HepG2 (cell line): Measurements from ENCODE around the gene SHLD1. TPM values are rescaled to one million over a fixed set of nuclear protein-coding genes. Genes with fewer than 3 reads are reported as not detected.

ENCODE experiments used
- CHD2 ChIP-seq: IDR thresholded peaks from 2 replicates; pipeline ENCODE4 v1.6.1; 2011; ENCODE audit warnings: low read depth, low read length, improper control_type of control experiment
- ETV5 ChIP-seq: IDR thresholded peaks from 2 replicates; pipeline ENCODE4 v1.6.1; 2018; ENCODE audit warnings: missing biosample characterization, missing genetic modification reagents, inconsistent platforms, borderline replicate concordance
- FOXP1 ChIP-seq, 2 experiments: fragments of 450-650 bp in 1 of 2; IDR thresholded peaks; 2 replicates each; pipeline ENCODE4 v1.6.1; 2017 to 2018; ENCODE audit warnings: antibody characterized with exemption in 1 of 2
- HDAC6 ChIP-seq: fragments of 200-600 bp; sonication (generic); IDR thresholded peaks from 2 replicates; pipeline ENCODE4 v1.7.0; 2017; ENCODE audit warnings: mild to moderate bottlenecking, antibody characterized with exemption, low read length, low read depth
- HOXA3 ChIP-seq: sonication (generic); formaldehyde crosslinking; IDR thresholded peaks from 2 replicates; pipeline ENCODE4 v1.5.0; 2020; ENCODE audit warnings: missing genetic modification reagents
- MTF2 ChIP-seq: sonication (generic); formaldehyde crosslinking; IDR thresholded peaks from 2 replicates; pipeline ENCODE4 v1.5.0; 2020; ENCODE audit warnings: missing genetic modification reagents, borderline replicate concordance
- MXD4 ChIP-seq: IDR thresholded peaks from 2 replicates; pipeline ENCODE4 v1.6.1; 2016; ENCODE audit warnings: mild to moderate bottlenecking, missing biosample characterization, missing genetic modification reagents
- NBN ChIP-seq: fragments of 450-650 bp; conservative IDR thresholded peaks from 2 replicates; pipeline ENCODE4 v1.6.1; 2017
- NFIC ChIP-seq: IDR thresholded peaks from 2 replicates; pipeline ENCODE4 v1.6.1; 2012; ENCODE audit warnings: mild to moderate bottlenecking, low read length, inconsistent platforms
- PTBP1 ChIP-seq: fragments of 200-400 bp; formaldehyde crosslinking; IDR thresholded peaks from 2 replicates; pipeline ENCODE4 v1.6.1; 2018; ENCODE audit warnings: low read length, low read depth; ENCODE audit not compliant: poor library complexity, severe bottlenecking
- RARG ChIP-seq: sonication (generic); formaldehyde crosslinking; IDR thresholded peaks from 2 replicates; pipeline ENCODE4 v1.4.0; 2020; ENCODE audit warnings: low read depth, mild to moderate bottlenecking, missing genetic modification reagents
- TOPORS ChIP-seq: sonication (generic); formaldehyde crosslinking; IDR thresholded peaks from 2 replicates; pipeline ENCODE4 v1.8.0; 2023; ENCODE audit warnings: mild to moderate bottlenecking, missing genetic modification reagents
- WIZ ChIP-seq: sonication (generic); formaldehyde crosslinking; IDR thresholded peaks from 2 replicates; pipeline ENCODE4 v1.5.1; 2020; ENCODE audit warnings: mild to moderate bottlenecking, missing genetic modification reagents
- ZNF44 ChIP-seq: sonication (generic); formaldehyde crosslinking; IDR thresholded peaks from 2 replicates; pipeline ENCODE4 v1.5.1; 2020; ENCODE audit warnings: mild to moderate bottlenecking, missing genetic modification reagents
- ZSCAN22 ChIP-seq: sonication (generic); formaldehyde crosslinking; IDR thresholded peaks from 2 replicates; pipeline ENCODE4 v1.4.0; 2020; ENCODE audit warnings: mild to moderate bottlenecking, missing genetic modification reagents
- ZSCAN30 ChIP-seq: sonication (generic); formaldehyde crosslinking; IDR thresholded peaks from 2 replicates; pipeline ENCODE4 v1.5.0; 2020; ENCODE audit warnings: mild to moderate bottlenecking, missing genetic modification reagents
- ZSCAN31 ChIP-seq: sonication (generic); formaldehyde crosslinking; IDR thresholded peaks from 2 replicates; pipeline ENCODE4 v1.5.0; 2020; ENCODE audit warnings: low read depth, mild to moderate bottlenecking, missing genetic modification reagents
- polyA plus RNA-seq, 8 experiments: library from polyadenylated mRNA; depleted of rRNA in 3 of 8; stranded (reverse) in 7 of 8; unstranded in 1 of 8; fragments of >200 nt; fragmentation: Illumina TruSeq in 4 of 8; extraction: Trizol in 4 of 8; gene quantifications; 2 replicates each; pipeline versions ENCODE4 v1.2.1 to v1.2.3, GENCODE V29; 2011 to 2016; ENCODE audit warnings: low read depth in 4 of 8, missing spikeins in 1 of 8, mixed read lengths in 1 of 8; ENCODE audit not compliant: insufficient read depth in 1 of 8
- total RNA-seq, 5 experiments: library from RNA; depleted of rRNA; stranded (reverse); fragments of >200 nt; fragmentation: Illumina TruSeq; extraction: Trizol; gene quantifications; 2 replicates each; pipeline ENCODE4 v1.2.3, GENCODE V29; 2016; ENCODE audit warnings: low read depth in 1 of 5
- TF ChIP-seq, protein P1 (sequence below): sonication (generic); formaldehyde crosslinking; IDR thresholded peaks from 2 replicates; pipeline ENCODE4 v1.5.0; 2020; ENCODE audit warnings: mild to moderate bottlenecking, missing genetic modification reagents
- TF ChIP-seq, protein P2 (sequence below): sonication (generic); formaldehyde crosslinking; IDR thresholded peaks from 2 replicates; pipeline ENCODE4 v1.4.0; 2020; ENCODE audit warnings: missing genetic modification reagents
- TF ChIP-seq, protein P3 (sequence below): sonication (generic); formaldehyde crosslinking; IDR thresholded peaks from 2 replicates; pipeline ENCODE4 v1.4.0; 2020; ENCODE audit warnings: missing genetic modification reagents, mild to moderate bottlenecking, borderline replicate concordance
- TF ChIP-seq, protein P4 (sequence below): sonication (generic); formaldehyde crosslinking; IDR thresholded peaks from 2 replicates; pipeline ENCODE4 v1.4.0; 2020; ENCODE audit warnings: missing genetic modification reagents

SHLD1 gene
- total and polyA plus RNA-seq, 2 of the 13 experiments (the other 11 are each of a cell fraction or from before 2014, with no cell fraction given): 8.9 to 10.0 TPM

GRCh38 chr20:5779071-5779900, 29.1 kb downstream of the SHLD1 start (continued):
- TF ChIP-seq TOPORS (CRISPR knock-in tag) (no peak), CHD2 (no peak), ZSCAN31 (CRISPR knock-in tag) (no peak), NFIC (peak; percentile 67), ZNF44 (CRISPR knock-in tag) (0 out of 2 replicates have a peak, but pooled peaks have one; percentile 72), NBN (no peak), RARG (CRISPR knock-in tag) (no peak), ZSCAN30 (CRISPR knock-in tag) (no peak), HDAC6 (no peak), PTBP1 (no peak), ZSCAN22 (CRISPR knock-in tag) (no peak), HOXA3 (CRISPR knock-in tag) (peak; percentile 86; the same call in 1 of the 2 replicates), FOXP1 (IDR thresholded peaks at IDR 0.05) (no peak), FOXP1 (CRISPR knock-in tag; IDR thresholded peaks at IDR 0.05) (peak; percentile 93), ETV5 (CRISPR knock-in tag) (peak; percentile 93; the same call in 1 of the 2 replicates), WIZ (CRISPR knock-in tag) (no peak; the same call in 1 of the 2 replicates), MXD4 (no peak), MTF2 (no peak)
- TF ChIP-seq, protein P1, sequence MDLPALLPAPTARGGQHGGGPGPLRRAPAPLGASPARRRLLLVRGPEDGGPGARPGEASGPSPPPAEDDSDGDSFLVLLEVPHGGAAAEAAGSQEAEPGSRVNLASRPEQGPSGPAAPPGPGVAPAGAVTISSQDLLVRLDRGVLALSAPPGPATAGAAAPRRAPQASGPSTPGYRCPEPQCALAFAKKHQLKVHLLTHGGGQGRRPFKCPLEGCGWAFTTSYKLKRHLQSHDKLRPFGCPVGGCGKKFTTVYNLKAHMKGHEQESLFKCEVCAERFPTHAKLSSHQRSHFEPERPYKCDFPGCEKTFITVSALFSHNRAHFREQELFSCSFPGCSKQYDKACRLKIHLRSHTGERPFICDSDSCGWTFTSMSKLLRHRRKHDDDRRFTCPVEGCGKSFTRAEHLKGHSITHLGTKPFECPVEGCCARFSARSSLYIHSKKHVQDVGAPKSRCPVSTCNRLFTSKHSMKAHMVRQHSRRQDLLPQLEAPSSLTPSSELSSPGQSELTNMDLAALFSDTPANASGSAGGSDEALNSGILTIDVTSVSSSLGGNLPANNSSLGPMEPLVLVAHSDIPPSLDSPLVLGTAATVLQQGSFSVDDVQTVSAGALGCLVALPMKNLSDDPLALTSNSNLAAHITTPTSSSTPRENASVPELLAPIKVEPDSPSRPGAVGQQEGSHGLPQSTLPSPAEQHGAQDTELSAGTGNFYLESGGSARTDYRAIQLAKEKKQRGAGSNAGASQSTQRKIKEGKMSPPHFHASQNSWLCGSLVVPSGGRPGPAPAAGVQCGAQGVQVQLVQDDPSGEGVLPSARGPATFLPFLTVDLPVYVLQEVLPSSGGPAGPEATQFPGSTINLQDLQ (CRISPR knock-in tag): no peak
- TF ChIP-seq, protein P2, sequence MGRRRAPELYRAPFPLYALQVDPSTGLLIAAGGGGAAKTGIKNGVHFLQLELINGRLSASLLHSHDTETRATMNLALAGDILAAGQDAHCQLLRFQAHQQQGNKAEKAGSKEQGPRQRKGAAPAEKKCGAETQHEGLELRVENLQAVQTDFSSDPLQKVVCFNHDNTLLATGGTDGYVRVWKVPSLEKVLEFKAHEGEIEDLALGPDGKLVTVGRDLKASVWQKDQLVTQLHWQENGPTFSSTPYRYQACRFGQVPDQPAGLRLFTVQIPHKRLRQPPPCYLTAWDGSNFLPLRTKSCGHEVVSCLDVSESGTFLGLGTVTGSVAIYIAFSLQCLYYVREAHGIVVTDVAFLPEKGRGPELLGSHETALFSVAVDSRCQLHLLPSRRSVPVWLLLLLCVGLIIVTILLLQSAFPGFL (CRISPR knock-in tag): no peak
- TF ChIP-seq, protein P3, sequence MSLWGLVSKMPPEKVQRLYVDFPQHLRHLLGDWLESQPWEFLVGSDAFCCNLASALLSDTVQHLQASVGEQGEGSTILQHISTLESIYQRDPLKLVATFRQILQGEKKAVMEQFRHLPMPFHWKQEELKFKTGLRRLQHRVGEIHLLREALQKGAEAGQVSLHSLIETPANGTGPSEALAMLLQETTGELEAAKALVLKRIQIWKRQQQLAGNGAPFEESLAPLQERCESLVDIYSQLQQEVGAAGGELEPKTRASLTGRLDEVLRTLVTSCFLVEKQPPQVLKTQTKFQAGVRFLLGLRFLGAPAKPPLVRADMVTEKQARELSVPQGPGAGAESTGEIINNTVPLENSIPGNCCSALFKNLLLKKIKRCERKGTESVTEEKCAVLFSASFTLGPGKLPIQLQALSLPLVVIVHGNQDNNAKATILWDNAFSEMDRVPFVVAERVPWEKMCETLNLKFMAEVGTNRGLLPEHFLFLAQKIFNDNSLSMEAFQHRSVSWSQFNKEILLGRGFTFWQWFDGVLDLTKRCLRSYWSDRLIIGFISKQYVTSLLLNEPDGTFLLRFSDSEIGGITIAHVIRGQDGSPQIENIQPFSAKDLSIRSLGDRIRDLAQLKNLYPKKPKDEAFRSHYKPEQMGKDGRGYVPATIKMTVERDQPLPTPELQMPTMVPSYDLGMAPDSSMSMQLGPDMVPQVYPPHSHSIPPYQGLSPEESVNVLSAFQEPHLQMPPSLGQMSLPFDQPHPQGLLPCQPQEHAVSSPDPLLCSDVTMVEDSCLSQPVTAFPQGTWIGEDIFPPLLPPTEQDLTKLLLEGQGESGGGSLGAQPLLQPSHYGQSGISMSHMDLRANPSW: peak; percentile 57; the same call in 1 of the 2 replicates
- TF ChIP-seq, protein P4, sequence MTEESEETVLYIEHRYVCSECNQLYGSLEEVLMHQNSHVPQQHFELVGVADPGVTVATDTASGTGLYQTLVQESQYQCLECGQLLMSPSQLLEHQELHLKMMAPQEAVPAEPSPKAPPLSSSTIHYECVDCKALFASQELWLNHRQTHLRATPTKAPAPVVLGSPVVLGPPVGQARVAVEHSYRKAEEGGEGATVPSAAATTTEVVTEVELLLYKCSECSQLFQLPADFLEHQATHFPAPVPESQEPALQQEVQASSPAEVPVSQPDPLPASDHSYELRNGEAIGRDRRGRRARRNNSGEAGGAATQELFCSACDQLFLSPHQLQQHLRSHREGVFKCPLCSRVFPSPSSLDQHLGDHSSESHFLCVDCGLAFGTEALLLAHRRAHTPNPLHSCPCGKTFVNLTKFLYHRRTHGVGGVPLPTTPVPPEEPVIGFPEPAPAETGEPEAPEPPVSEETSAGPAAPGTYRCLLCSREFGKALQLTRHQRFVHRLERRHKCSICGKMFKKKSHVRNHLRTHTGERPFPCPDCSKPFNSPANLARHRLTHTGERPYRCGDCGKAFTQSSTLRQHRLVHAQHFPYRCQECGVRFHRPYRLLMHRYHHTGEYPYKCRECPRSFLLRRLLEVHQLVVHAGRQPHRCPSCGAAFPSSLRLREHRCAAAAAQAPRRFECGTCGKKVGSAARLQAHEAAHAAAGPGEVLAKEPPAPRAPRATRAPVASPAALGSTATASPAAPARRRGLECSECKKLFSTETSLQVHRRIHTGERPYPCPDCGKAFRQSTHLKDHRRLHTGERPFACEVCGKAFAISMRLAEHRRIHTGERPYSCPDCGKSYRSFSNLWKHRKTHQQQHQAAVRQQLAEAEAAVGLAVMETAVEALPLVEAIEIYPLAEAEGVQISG (CRISPR knock-in tag): peak; percentile 70
